ENCODE measurements around the gene LTO1. TPM values are rescaled to one million over a fixed set of nuclear protein-coding genes. Genes with fewer than 3 reads are reported as not detected.
A peak's percentile ranks its signal among the peaks of the same experiment; 100 is the strongest.

The LTO1 gene
- total RNA-seq, 1 donor from 2014 or later: 11.6 TPM

DNA sequence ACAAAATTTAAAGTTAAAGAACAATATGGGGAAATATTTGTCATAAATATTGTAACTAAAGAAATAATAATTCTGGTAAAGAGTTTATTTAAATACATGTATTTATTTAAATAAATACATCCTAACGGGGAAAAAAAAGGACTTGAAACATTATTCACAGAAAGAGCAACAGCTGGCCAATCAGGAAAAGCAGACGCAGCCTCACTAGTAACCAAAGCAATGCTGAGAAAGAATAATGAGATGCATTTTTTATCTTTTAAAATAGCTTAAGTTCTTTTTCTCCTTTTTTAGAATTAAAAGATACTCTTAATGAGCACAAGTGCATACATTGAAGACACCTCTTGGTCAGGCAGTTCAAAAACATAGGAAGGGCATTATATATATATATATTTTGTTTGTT lies 2.6 kb upstream of the LTO1 start:
- DNase-seq: no peak

DNA sequence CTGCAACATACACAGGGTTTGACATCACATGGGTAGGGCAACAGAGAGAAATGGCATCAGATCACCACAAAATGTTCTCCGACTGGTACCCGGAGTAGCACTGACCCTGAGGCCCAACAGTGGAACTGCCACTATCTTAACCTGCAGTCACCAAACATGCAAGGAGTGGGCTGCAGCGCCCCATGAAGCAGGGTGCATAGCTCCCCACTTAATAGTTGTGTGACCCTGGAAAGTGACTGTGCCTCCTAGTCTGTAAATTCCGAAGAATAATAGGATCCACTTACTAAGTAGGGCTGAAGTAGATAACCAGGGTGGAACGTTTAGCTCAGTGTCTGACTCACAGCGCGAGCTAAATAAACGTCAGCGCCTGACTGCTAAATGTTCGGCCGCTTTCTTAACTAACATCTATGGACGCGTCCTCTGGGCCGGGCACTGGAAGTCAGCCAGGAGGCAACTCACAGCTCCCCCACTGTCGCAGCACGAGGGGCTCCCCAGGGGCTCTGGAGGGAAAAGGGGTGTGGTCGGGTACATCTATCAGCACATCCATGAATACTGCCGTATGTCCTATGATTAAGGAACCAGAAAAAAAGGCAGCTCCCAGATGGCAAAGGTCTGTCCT lies 777 bp downstream of the LTO1 start:
- peak; percentile 15 for DNase-seq

DNA sequence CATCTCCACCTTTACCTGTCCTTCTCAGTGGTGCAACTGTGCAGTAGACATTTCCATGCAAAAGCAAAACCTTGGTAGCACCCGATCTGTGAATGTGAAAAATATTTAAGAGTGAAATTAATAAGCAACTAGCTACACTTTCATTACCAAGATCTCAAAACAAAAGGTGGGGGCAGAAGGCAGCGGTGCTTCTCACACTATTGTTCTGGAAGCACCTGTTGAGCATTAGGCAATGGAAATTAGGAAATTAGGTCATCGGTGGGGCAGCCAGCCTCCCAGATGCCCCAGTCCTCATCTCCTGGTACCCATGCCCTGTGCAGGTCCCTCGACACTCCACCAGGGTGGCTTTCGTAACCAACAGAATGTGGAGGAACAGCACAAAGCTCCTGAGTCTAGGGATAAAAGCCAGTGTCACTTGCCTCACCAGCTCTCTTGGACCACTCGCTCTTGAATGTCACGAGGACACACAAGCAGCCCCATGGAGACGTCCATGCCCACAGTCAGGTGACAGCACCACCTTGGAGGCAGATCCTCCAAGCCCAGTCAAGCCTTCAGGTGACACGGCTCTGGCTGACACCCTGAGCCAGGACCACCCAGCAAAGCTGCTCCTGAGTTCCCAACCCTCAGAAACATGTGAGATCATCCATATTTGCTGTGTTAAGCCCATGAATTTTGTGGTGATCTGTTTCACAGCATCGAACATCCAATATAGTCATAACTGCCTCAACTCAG lies 3.3 kb downstream of the LTO1 start:
- DNase-seq: no peak

DNA sequence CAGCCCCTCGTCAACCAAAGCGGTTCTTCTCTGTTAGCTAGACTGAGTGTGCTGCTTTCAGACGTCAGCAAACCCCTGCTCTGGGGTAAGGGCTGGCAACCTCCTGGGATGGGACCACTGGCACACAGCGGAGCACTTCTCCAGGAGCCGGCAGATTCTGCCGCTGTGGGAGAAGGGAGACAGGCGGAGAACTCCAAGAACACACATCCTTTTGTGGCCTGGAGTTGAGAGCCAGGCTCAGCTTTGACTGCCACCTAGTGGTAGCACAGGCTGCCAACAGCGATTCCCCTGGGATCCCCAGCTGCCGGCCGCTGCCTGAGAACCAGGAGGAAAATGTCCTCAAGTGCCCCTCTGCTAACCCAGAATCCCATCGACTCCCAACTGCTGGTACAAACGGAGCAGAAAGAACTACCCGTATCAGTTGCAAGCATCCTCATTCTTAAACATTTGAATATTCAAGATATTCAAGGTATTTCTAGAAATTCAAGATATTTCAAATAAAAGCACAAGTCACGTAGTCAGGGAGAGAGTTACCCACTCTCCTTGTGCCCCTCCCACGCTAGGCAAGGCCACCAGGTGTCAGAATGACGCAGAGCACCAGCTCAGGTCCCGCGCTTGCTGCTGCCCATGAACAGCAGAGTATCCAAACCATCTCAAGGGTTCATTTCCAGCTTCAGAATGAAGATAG lies 4.9 kb downstream of the LTO1 start:
- DNase-seq: peak; percentile 85

DNA sequence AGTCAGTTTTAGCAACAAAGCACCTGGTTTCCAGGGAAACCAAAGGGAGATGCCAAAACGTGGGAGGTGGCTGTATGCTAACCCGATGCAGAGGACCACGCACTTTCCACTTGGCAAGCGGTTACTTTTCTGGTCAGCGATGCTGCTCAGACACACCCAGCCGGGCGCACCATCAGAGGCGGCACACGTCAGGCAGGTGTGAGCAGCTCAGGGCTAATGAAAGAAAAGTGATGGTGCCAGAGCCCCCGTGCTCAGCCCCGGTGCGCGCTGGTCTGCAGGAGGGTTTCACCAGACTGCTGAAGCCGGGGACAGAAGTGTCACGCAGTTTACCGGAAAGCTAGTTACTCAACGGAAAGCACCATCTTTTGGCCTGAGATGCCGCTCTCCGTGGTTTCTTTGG lies 5.7 kb downstream of the LTO1 start:
- DNase-seq: no peak

DNA sequence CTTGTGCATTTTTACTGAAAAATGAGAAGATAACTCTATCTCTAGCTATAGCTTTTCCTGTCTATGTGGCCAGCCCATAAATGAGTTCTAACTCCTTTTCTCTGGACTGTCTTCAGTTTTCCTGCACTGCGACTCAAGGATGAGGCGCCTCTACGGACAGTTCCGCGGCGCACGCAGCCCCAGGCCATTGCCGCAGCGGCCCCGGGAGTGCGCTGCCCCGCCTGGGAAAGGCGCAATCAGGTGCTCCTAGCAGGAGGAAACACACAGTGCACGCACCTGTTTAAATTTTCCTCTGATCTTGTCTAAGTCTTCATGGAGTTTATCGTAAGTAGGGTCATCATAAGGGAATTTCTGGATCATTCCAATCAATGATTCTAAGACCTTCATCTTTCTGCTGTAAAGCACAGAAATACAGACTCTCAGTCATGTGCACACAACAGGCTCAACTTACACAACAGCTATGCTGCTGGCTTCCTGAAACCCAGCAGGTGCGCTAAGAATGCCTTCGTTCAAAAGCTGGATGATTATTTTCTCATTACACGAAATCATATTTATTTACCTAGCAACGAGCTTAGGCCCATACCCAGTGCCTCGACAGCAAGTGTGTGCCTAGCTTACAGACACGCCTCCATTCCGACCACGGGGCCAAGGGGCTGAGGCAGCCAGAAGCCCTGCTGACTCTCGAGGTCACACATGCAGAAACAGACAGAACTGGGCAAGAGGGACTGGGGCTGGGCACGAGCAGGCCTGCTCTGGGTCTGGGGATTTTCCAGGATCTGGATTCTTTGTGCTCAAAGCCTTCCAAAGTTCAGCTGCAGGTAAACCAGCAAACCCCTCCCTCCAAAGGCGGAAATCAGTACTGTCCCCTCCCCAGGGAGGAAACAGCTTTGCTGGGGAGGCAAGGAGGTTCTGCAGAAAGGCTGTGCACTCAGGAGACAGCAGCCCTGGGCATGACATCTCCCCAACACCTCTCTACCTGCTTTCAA lies 7.2 kb downstream of the LTO1 start:
- DNase-seq: no peak

DNA sequence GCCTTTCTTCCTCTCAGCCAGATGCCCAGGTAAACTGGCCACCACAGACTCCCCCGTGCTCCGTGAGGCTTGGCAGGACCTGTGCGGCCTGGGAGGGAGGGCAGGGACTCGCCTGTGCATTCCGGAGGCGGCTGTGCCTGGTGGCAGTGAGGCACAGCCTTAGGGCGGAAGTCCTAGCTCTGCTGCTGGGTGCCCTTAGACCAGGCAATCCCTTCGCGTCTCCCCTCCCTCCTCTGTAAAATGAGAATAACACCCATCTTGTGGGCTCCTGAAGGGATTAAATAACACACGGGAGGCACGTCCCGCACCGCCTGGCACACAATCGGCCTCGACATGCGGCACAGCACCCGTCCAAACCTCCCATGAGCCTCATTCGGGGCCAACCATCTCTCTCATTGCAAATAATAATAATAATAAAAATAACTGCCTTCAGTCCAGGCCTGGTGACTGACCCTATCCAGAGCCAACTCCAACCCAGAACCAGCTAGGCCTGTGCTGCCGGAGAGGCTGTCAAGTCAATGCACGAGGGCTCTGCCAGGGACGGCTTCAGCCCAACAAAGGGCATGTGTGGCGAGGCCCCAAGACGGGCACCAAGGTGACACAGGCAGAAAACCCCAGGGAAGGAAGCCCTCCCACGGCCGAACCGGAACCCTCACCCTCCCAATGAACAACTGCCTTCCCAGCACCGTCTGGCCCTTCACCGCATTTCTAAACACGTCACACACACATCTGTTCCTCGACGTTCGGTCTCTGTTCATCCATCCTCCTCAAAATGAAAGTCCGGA lies 8.2 kb downstream of the LTO1 start:
- no peak for DNase-seq

DNA sequence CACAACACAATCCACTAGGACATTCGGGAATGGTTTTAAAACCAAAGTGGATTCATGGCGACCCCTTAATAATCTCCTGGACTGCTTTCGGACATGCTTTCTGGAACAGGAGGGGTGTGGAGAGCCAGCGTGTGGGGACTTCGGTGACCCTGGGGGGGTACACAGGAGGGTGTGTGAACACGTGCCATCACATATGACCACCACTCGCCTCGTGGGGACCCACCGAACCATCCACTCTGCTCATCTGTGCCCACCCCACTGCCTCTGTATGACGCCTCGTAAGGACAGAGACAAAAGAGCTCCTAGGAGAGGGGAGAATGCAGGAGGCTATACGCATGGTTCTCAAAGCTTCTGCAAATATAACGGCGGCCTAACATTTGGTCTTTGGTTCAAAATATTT lies 8.9 kb downstream of the LTO1 start:
- no peak for DNase-seq

DNA sequence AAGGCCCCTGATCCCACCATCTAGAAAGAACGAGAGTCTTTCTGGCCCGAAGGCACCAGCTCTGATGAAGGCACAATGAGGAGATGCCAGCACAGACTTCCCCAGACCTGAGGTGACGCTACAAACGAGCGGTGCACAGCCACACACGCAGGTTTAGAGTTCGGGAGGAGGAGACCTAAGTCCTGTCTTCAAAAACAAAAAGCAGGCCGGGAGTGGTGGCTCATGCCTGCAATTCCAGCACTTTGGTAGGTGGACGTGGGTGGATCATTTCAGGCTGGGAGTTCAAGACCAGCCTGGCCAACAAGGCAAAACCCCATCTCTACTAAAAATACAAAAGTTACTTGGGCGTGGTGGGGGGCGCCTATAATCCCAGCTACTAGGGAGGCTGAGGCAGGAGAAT lies 9.5 kb downstream of the LTO1 start:
- no peak for DNase-seq

DNA sequence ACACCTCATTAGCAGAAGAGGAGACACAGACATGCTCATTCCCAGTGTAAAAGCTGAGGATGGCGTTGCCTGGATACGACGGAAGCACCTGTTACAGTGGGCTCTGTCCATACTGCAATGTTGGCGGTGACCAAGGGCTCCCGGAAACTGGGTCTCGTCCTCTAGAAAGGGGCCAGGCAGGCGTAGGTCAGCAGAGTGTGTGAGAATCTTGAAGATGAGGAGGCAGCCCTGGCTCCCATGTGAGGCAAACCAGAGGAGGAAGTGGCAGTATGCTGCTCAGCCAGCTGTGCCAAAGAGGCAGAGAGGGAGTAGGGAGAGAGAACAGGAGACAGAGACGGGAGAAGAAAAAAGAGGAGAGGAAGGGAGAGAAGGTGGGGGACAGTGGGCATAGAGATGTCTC lies 10.3 kb downstream of the LTO1 start:
- no peak for DNase-seq

DNA sequence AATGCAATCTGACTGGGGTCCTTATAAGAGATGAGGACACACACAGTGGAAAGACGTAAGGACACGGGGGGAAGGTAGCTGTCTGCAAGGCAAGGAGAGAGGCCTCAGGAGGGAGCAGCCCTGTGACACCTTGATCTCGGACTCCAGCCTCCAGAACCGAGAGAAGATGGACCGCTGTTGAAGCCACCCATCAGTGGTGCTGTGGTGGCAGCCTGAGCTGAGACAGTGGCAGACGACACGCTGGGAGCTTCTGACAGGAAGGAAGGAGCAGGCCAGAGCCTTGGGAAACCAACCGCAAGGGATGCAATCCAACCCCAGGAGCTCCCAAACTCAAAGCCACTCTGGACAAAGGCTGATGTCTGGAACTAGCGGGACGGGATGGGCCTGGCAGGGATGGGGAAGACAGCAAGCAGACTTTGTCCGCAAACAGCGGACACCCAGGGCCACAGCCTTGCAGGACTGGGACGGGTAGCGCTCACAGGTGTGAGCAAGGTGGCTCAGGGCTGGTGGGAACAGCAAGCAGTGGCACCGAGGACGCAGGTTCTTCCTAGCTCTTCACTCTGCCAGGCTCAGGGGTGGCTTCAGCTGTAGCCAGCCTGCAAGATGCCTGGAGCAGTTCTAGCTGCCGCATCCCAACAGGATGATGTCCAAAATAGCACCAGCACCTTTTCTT lies 10.9 kb downstream of the LTO1 start:
- DNase-seq: no peak

DNA sequence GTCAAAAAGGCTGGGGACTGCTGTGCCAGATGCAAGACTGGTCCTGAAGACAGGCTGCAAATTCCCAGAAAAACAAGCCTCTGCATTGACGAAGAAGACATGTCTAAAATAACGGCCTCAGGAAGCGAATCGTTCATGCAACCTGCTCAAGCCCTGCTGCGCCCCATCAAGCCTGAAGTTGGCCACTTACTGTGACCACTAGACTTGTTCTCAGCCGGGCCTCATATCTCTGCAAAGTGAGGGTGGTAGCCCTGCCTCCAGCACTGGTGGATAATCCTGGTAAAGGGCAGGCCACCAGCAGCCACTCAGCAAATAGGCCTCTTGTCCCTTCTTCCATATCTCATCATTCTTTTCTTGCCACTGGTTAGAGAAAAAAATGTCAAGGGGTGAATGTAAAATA lies 11.8 kb downstream of the LTO1 start:
- no peak for DNase-seq

DNA sequence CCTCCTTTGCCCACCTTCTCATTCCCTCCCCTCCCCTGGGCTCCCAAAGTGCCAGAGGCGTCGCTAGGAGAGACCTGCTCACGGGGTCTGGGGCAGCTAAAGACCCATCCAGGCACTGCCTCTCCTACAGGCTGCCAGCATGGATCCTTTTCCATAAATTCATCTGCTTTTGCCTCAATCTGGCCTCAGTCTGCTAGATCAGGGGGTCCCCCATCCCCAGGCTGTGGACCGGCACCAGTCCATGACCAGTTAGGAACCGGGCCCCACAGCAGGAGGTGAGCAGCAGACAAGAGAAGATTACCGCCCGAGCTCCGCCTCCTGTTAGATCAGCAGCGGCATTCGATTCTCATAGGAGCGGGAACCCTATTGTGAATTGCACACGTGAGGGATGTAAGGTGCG lies 12.3 kb downstream of the LTO1 start:
- no peak for DNase-seq

DNA sequence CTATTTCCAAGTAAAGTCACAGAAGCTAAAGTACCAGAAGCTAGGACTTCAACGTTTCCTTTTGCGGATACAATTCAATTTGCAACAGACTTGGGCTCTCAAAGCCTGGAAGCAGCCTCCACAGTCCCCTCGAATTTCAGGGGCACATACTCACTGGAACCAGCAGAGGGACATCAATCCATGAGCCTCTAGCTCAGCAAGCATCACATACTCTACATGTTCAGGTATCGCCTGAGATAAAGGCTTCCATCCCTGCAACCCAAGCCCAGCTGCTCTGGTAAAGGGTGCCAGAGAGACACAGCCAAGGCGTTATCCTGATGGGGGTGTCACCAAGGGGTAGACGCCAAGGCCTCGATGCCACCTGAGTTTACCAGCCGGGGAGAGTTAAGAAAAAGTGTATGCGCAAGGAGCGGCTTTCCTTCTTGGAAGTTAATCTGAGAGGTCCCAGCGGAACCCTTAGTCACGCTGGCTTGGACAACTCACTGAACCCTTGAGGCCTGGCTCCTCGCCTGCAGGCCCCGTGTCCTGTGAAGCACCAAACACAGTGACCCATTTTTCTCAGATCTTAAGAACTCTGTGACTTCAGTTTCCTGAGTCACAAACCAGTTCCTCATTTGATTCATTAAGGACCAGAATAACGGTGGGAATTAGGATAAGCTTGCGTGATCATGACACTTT lies 13.0 kb downstream of the LTO1 start:
- no peak for DNase-seq

DNA sequence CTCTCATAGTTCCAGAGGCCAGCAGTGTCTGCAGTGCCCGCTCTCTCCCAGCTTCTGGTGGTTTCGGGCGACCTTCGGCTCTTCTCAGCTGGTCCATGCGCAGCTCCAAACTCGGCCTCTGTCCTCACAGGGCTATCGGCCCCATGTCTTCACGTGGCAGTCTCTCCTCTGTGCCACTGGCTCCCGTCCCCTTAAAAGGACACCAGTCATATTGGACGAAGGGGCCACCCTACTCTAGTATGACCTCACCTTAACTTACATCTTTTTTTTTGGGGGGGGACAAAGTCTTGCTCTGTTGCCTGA lies 13.8 kb downstream of the LTO1 start:
- DNase-seq: no peak

DNA sequence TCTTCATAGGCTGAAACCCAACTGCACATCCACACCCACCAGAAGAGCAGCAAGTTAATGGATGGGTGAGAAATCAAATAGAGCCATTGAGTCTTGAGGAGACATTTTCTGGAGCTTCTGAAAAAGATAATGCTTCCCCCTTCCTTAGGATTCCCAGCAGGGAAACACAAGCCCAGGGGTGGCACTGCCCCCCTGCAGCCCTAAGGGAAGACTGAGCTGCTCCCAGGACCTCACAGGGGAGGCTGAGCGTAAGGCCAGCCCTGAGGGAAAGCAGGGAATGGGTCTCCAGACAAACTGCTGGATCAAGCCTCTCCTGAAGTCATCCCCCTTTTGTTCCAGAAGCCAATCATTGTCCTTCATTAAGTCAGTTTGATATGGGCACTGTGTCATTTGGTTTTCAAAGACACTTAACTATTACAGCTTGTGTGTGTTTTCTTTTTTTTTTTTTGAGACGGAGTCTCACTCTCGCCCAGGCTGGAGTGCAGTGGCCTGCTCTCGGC lies 15.1 kb downstream of the LTO1 start:
- DNase-seq: no peak

DNA sequence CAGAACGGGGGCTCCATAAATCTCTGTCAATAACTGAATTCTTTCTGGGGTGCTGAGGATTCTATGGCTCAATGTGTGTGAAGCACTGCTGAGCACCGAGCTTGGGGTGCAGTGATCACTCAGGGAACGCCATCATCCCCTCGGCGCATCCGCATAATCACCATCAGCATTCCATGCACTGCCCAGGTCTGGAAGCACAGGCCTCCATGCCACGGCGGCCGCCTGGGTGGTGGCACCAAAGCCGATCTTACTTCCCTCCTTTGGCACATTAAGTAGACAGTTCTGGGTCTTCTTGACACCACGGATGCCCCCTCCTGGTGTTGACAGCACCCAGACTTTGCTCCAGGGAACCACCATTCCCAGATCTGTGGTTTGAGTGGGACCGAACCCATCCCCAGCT lies 15.6 kb downstream of the LTO1 start:
- no peak for DNase-seq

DNA sequence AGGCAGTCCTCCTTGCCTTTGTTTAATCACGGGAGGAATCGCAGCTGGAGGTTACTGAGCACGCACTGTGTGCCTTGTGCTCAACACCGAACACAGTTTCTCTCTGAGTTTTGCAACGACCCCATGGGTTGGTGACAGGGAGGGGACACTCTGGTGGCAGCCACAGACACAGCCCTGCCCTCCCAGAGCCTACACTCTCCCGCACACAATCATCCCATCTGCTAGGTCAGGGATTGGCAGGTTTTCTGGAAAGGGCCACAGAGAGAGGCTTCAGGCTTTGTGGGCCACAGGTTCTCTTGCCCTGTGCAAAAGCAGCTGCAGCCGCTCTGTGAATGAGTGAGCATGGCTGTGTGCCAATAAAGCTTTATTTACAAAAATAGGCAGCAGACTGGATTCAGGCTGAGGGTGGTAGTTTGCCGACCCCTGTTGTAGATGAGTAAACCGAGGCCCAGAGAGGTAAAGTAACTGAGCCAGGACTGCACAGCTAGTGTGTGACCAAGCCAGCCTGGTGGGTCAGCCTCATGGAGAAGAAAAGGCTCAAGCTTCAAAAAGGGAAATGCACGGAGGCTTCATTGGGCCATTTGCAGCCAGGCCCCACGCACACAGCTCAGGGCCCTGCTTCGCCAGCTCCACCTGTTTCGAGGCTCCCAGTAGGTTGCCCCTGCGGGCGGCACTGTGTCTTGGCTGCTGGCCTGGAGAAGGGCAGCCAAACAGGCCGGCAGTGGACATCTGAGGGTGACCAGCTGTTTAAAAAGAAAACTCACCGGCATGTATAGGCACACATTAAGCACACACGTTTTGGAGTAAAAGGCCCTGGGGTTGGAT lies 16.3 kb downstream of the LTO1 start:
- DNase-seq: no peak

DNA sequence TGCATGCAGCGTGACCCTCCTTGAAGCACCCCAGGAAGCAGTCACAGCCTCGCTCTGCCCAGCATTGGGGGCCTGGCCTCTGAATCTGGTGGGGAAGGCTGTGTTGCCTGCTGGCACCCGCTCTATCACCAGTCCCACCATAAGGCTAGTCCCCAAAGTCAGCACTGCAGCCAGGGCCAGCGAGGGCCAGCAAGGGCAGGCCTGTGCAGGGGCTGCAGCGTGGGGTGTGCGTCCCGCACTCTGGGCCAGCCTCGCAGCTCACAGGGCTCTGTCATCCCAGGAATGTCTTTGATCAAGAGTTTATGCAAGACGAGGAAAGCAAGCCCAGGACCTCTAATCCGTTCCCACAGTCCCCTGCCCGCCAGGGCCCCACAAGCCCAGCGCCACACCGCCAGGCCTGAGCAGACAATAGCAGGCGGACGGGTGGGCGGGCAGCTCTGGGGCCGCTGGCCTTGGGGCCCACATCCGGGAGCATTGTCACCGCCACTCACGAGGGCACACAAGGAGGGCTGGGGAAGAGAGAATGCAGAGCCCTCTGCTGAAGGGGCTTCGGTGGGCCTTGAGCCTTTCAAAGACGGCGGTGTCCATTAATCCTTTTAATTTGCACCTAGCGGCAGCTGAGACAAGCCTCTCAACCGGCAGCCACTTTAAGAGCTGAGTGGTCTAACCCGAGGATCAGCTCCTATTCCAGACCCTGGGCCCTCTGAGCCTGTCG lies 17.1 kb downstream of the LTO1 start:
- no peak for DNase-seq

Measured in skin of body (tissue), 2 donors.